IPS-18a (cell line): Measurements from ENCODE around the gene DISP2.
A peak's percentile ranks its signal among the peaks of the same experiment; 100 is the strongest.

ENCODE experiments used
- H3K27ac ChIP-seq: one replicate; pipeline ENCODE4 v1.5.1; 2013; ENCODE audit warnings: low read length
- H3K27me3 ChIP-seq: one replicate; pipeline ENCODE4 v1.6.1; 2013; ENCODE audit warnings: mild to moderate bottlenecking, low read length; ENCODE audit not compliant: control insufficient read depth, insufficient read depth
- H3K36me3 ChIP-seq: one replicate; pipeline ENCODE4 v1.6.1; 2013; ENCODE audit warnings: low read depth, low read length; ENCODE audit not compliant: control insufficient read depth
- H3K4me1 ChIP-seq: one replicate; pipeline ENCODE4 v1.6.1; 2013; ENCODE audit warnings: low read depth, low read length; ENCODE audit not compliant: control insufficient read depth
- H3K4me3 ChIP-seq: one replicate; pipeline ENCODE4 v1.5.1; 2013; ENCODE audit warnings: low read length
- H3K9ac ChIP-seq: one replicate; pipeline ENCODE4 v1.6.1; 2013; ENCODE audit warnings: mild to moderate bottlenecking, low read length, moderate library complexity
- H3K9me3 ChIP-seq: one replicate; pipeline ENCODE4 v1.6.1; 2013; ENCODE audit warnings: low read depth, low read length; ENCODE audit not compliant: control insufficient read depth

The DISP2 gene

GRCh38 chr15:40320931-40321371 lies 37.1 kb upstream of the DISP2 start:
- Histone ChIP-seq H3K27me3 (peaks cover 36% of the 10 kb centered on the region), H3K9ac (no peak overlapping the region), H3K27ac (no peak overlapping the region), H3K4me3 (no peak overlapping the region), H3K4me1 (peaks cover 25% of the 10 kb centered on the region), H3K9me3 (no peaks in the 10 kb centered on the region), H3K36me3 (no peaks in the 10 kb centered on the region)

GRCh38 chr15:40322531-40323238 lies 35.3 kb upstream of the DISP2 start:
- peaks cover 43% of the 10 kb centered on the region for H3K4me1 ChIP-seq
- peaks cover 45% of the 10 kb centered on the region for H3K27me3 ChIP-seq
- no peaks in the 10 kb centered on the region for H3K9me3 ChIP-seq
- no peak overlapping the region for H3K9ac ChIP-seq
- H3K27ac ChIP-seq: no peak overlapping the region
- no peaks in the 10 kb centered on the region for H3K36me3 ChIP-seq
- peak overlapping the region; percentile 61 for H3K4me3 ChIP-seq

- peaks cover 45% of the 10 kb centered on the region for H3K27me3 ChIP-seq
- no peaks in the 10 kb centered on the region for H3K36me3 ChIP-seq
- no peak within 1 kb of the TSS for H3K9ac ChIP-seq
- no peak within 1 kb of the TSS for H3K27ac ChIP-seq
- peak within 1 kb of the TSS; percentile 61 for H3K4me3 ChIP-seq
- H3K4me1 ChIP-seq: peaks cover 50% of the 10 kb centered on the region
- H3K9me3 ChIP-seq: no peaks in the 10 kb centered on the region
Observed at GRCh38 chr15:40323239-40323952, 34.6 kb upstream of the DISP2 start, which contains the start of gene INAFM2. Gene INAFM2 (plus strand): TSS chr15:40323692. CDS start chr15:40324056, 364 bp downstream.

- no peak overlapping the region for H3K27ac ChIP-seq
- no peaks in the 10 kb centered on the region for H3K36me3 ChIP-seq
- peaks cover 57% of the 10 kb centered on the region for H3K4me1 ChIP-seq
- H3K27me3 ChIP-seq: peaks cover 45% of the 10 kb centered on the region
- no peak overlapping the region for H3K9ac ChIP-seq
- peak overlapping the region; percentile 52 for H3K4me3 ChIP-seq
- H3K9me3 ChIP-seq: no peaks in the 10 kb centered on the region
Observed at GRCh38 chr15:40323953-40324937, 33.8 kb upstream of the DISP2 start.

- Histone ChIP-seq H3K4me3 (peak overlapping the region; percentile 52), H3K4me1 (peaks cover 57% of the 10 kb centered on the region), H3K9ac (no peak overlapping the region), H3K27ac (no peak overlapping the region), H3K9me3 (no peaks in the 10 kb centered on the region), H3K36me3 (no peaks in the 10 kb centered on the region), H3K27me3 (peaks cover 45% of the 10 kb centered on the region)
Observed at GRCh38 chr15:40325188-40325587, 32.8 kb upstream of the DISP2 start.

- Histone ChIP-seq H3K4me3 (no peak overlapping the region), H3K9ac (no peak overlapping the region)
Observed at GRCh38 chr15:40325700-40326099, 32.3 kb upstream of the DISP2 start.

GRCh38 chr15:40327457-40327856 lies 30.6 kb upstream of the DISP2 start:
- Histone ChIP-seq H3K9ac (no peak overlapping the region), H3K4me3 (peak overlapping the region; percentile 43), H3K4me1 (peaks cover 50% of the 10 kb centered on the region), H3K36me3 (no peaks in the 10 kb centered on the region), H3K9me3 (no peaks in the 10 kb centered on the region), H3K27me3 (peaks cover 30% of the 10 kb centered on the region), H3K27ac (no peak overlapping the region)

More at GRCh38 chr15:40325700-40326099, 32.3 kb upstream of the DISP2 start:
- Histone ChIP-seq H3K36me3 (no peaks in the 10 kb centered on the region), H3K9me3 (no peaks in the 10 kb centered on the region), H3K27me3 (peaks cover 45% of the 10 kb centered on the region), H3K27ac (no peak overlapping the region), H3K4me1 (peaks cover 55% of the 10 kb centered on the region)

- H3K4me1 ChIP-seq: peaks cover 45% of the 10 kb centered on the region
- H3K4me3 ChIP-seq: peak overlapping the region; percentile 43
- no peaks in the 10 kb centered on the region for H3K36me3 ChIP-seq
- H3K27ac ChIP-seq: no peak overlapping the region
- H3K9me3 ChIP-seq: no peaks in the 10 kb centered on the region
- peaks cover 24% of the 10 kb centered on the region for H3K27me3 ChIP-seq
- no peak overlapping the region for H3K9ac ChIP-seq
Observed at GRCh38 chr15:40328176-40328575, 29.8 kb upstream of the DISP2 start.

- no peak overlapping the region for H3K27ac ChIP-seq
Observed at GRCh38 chr15:40328751-40329150, 29.3 kb upstream of the DISP2 start.

GRCh38 chr15:40329804-40330203 lies 28.2 kb upstream of the DISP2 start:
- H3K36me3 ChIP-seq: no peaks in the 10 kb centered on the region
- no peak overlapping the region for H3K4me3 ChIP-seq
- peaks cover 43% of the 10 kb centered on the region for H3K4me1 ChIP-seq
- H3K9me3 ChIP-seq: no peaks in the 10 kb centered on the region
- H3K27me3 ChIP-seq: peaks cover 21% of the 10 kb centered on the region
- no peak overlapping the region for H3K9ac ChIP-seq
- no peak overlapping the region for H3K27ac ChIP-seq

More at GRCh38 chr15:40328751-40329150, 29.3 kb upstream of the DISP2 start:
- Histone ChIP-seq H3K9ac (no peak overlapping the region), H3K4me3 (peak overlapping the region; percentile 43), H3K36me3 (no peaks in the 10 kb centered on the region), H3K9me3 (no peaks in the 10 kb centered on the region), H3K4me1 (peaks cover 45% of the 10 kb centered on the region), H3K27me3 (peaks cover 24% of the 10 kb centered on the region)

GRCh38 chr15:40330368-40330836 lies 27.6 kb upstream of the DISP2 start:
- no peak overlapping the region for H3K4me3 ChIP-seq
- H3K9ac ChIP-seq: no peak overlapping the region
- H3K4me1 ChIP-seq: peaks cover 37% of the 10 kb centered on the region
- no peaks in the 10 kb centered on the region for H3K9me3 ChIP-seq
- H3K36me3 ChIP-seq: no peaks in the 10 kb centered on the region
- H3K27ac ChIP-seq: no peak overlapping the region
- peaks cover 15% of the 10 kb centered on the region for H3K27me3 ChIP-seq
